Measurements from ENCODE around the gene NR5A1.

Gene NR5A1

GRCh38 chr9:124544535-124544934, 37.3 kb upstream of the NR5A1 start:
- DNase-seq (ENCODE audit: low read depth, low spot score): no peak
- H3K9me3 ChIP-seq (ENCODE audit: insufficient read depth, low read length): no peaks in the 10 kb centered on the region
- H3K27me3 ChIP-seq (ENCODE audit: insufficient read depth, insufficient read length): no peaks in the 10 kb centered on the region
- peaks cover 9% of the 10 kb centered on the region for H3K36me3 ChIP-seq (ENCODE audit: insufficient read depth, insufficient read length, low read length)
- H3K4me3 ChIP-seq (ENCODE audit: insufficient read length, low read depth): no peak overlapping the region
- no peak overlapping the region for H3K9ac ChIP-seq (ENCODE audit: insufficient read length, low read depth)
- H3K4me1 ChIP-seq (ENCODE audit: insufficient read depth, insufficient read length): no peaks in the 10 kb centered on the region
- TF ChIP-seq YY1 (IDR thresholded peaks at IDR 0.05; ENCODE audit: insufficient read depth, insufficient read length) (no peak), SUZ12 (IDR thresholded peaks at IDR 0.05; ENCODE audit: extremely low read depth, insufficient read depth, insufficient read length) (no peak), ZNF274 (IDR thresholded peaks at IDR 0.05; ENCODE audit: low read depth, low read length) (no peak)

DNA sequence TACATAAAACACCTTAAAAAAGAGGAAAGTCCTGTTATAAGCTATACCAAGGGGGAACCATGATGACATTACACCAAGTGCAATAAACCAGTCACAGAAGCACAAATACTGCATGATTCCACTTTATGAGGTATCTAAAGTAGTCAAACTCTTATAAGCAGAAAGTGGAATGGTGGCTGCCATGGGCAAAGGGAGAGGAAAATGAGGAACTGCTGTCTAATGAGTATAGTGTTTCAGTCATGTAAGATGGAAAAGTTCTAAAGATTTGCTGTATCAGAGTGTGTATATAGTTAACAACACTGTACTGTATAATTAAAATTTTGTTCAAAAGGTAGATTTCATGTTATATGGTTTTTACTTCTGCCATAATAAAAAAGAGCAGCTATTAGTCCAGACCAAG, 34.6 kb upstream of the NR5A1 start:
- TF ChIP-seq SUZ12 (IDR thresholded peaks at IDR 0.05; ENCODE audit: extremely low read depth, insufficient read depth, insufficient read length) (no peak), YY1 (IDR thresholded peaks at IDR 0.05; ENCODE audit: insufficient read depth, insufficient read length) (no peak), ZNF274 (IDR thresholded peaks at IDR 0.05; ENCODE audit: low read depth, low read length) (no peak)
- no peaks in the 10 kb centered on the region for H3K9me3 ChIP-seq (ENCODE audit: insufficient read depth, low read length)
- H3K4me1 ChIP-seq (ENCODE audit: insufficient read depth, insufficient read length): no peaks in the 10 kb centered on the region
- H3K9ac ChIP-seq (ENCODE audit: insufficient read length, low read depth): no peak overlapping the region
- H3K36me3 ChIP-seq (ENCODE audit: insufficient read depth, insufficient read length, low read length): peaks cover 24% of the 10 kb centered on the region
- H3K4me3 ChIP-seq (ENCODE audit: insufficient read length, low read depth): no peak overlapping the region
- no peaks in the 10 kb centered on the region for H3K27me3 ChIP-seq (ENCODE audit: insufficient read depth, insufficient read length)
- no peak for DNase-seq (ENCODE audit: low read depth, low spot score)

GRCh38 chr9:124537926-124538325, 30.7 kb upstream of the NR5A1 start:
- no peaks in the 10 kb centered on the region for H3K27me3 ChIP-seq (ENCODE audit: insufficient read depth, insufficient read length)
- H3K4me3 ChIP-seq (ENCODE audit: insufficient read length, low read depth): no peak overlapping the region
- peaks cover 36% of the 10 kb centered on the region for H3K36me3 ChIP-seq (ENCODE audit: insufficient read depth, insufficient read length, low read length)
- DNase-seq (ENCODE audit: low read depth, low spot score): no peak
- TF ChIP-seq YY1 (IDR thresholded peaks at IDR 0.05; ENCODE audit: insufficient read depth, insufficient read length): no peak
- no peak for TF ChIP-seq ZNF274 (IDR thresholded peaks at IDR 0.05; ENCODE audit: low read depth, low read length)
- TF ChIP-seq SUZ12 (IDR thresholded peaks at IDR 0.05; ENCODE audit: extremely low read depth, insufficient read depth, insufficient read length): no peak
- peaks cover under 1% of the 10 kb centered on the region for H3K4me1 ChIP-seq (ENCODE audit: insufficient read depth, insufficient read length)
- H3K9ac ChIP-seq (ENCODE audit: insufficient read length, low read depth): no peak overlapping the region
- H3K9me3 ChIP-seq (ENCODE audit: insufficient read depth, low read length): no peaks in the 10 kb centered on the region

DNA sequence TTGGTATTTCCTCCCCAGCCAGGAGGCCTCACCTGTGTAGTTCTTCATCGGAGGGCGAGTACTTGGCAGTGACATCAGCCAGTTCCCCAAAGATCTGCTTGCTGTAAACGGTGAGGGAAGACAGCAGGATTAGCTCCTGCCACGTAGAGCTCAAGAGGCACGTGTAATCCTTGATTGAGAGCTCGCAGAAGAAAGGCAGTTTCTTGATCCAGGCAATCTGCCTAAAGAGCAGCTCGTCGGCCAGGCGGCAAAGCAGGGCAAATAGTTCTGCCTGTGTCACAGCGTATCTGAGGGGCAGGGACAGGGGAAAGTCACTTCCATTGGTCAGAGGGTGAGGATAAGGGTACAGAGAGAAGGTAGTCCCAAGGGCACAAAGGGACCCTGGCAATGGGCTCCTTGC, 28.6 kb upstream of the NR5A1 start:
- Histone ChIP-seq H3K9me3 (ENCODE audit: insufficient read depth, low read length) (no peaks in the 10 kb centered on the region), H3K36me3 (ENCODE audit: insufficient read depth, insufficient read length, low read length) (peaks cover 40% of the 10 kb centered on the region)

GRCh38 chr9:124532897-124533296, 25.7 kb upstream of the NR5A1 start:
- DNase-seq (ENCODE audit: low read depth, low spot score): no peak
- H3K9me3 ChIP-seq (ENCODE audit: insufficient read depth, low read length): no peaks in the 10 kb centered on the region
- no peaks in the 10 kb centered on the region for H3K27me3 ChIP-seq (ENCODE audit: insufficient read depth, insufficient read length)
- H3K4me1 ChIP-seq (ENCODE audit: insufficient read depth, insufficient read length): peaks cover 3% of the 10 kb centered on the region
- no peak for TF ChIP-seq YY1 (IDR thresholded peaks at IDR 0.05; ENCODE audit: insufficient read depth, insufficient read length)
- TF ChIP-seq SUZ12 (IDR thresholded peaks at IDR 0.05; ENCODE audit: extremely low read depth, insufficient read depth, insufficient read length): no peak
- no peak for TF ChIP-seq ZNF274 (IDR thresholded peaks at IDR 0.05; ENCODE audit: low read depth, low read length)
- H3K36me3 ChIP-seq (ENCODE audit: insufficient read depth, insufficient read length, low read length): peaks cover 30% of the 10 kb centered on the region
- H3K4me3 ChIP-seq (ENCODE audit: insufficient read length, low read depth): no peak overlapping the region
- H3K9ac ChIP-seq (ENCODE audit: insufficient read length, low read depth): no peak overlapping the region

More for the DNA sequence above, 28.6 kb upstream of the NR5A1 start:
- H3K27me3 ChIP-seq (ENCODE audit: insufficient read depth, insufficient read length): no peaks in the 10 kb centered on the region
- DNase-seq (ENCODE audit: low read depth, low spot score): no peak
- peaks cover 3% of the 10 kb centered on the region for H3K4me1 ChIP-seq (ENCODE audit: insufficient read depth, insufficient read length)
- TF ChIP-seq ZNF274 (IDR thresholded peaks at IDR 0.05; ENCODE audit: low read depth, low read length) (no peak), SUZ12 (IDR thresholded peaks at IDR 0.05; ENCODE audit: extremely low read depth, insufficient read depth, insufficient read length) (no peak)
- H3K4me3 ChIP-seq (ENCODE audit: insufficient read length, low read depth): no peak overlapping the region
- H3K9ac ChIP-seq (ENCODE audit: insufficient read length, low read depth): no peak overlapping the region

DNA sequence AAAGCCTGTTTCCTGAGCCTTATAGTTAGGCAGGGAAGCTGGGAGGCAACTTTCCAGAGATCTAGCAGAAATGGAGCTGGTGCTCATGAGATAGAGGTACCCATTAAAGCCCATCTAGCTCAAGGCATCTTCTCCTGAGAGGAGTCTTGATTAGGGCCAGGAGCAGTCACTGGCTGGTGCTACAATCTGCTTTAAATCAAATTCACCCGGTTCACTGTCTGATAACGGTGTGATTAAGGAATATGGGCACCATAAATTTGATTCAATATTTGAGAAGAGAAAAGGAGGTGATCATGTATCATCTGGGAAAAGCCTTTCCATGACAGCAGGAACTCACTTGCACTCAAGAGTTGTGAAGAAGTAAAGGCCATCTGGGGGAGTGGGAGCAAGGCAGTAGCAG, 23.9 kb upstream of the NR5A1 start:
- no peak overlapping the region for H3K4me3 ChIP-seq (ENCODE audit: insufficient read length, low read depth)
- no peaks in the 10 kb centered on the region for H3K27me3 ChIP-seq (ENCODE audit: insufficient read depth, insufficient read length)
- TF ChIP-seq ZNF274 (IDR thresholded peaks at IDR 0.05; ENCODE audit: low read depth, low read length): no peak
- no peak for TF ChIP-seq YY1 (IDR thresholded peaks at IDR 0.05; ENCODE audit: insufficient read depth, insufficient read length)
- no peak for TF ChIP-seq SUZ12 (IDR thresholded peaks at IDR 0.05; ENCODE audit: extremely low read depth, insufficient read depth, insufficient read length)
- H3K36me3 ChIP-seq (ENCODE audit: insufficient read depth, insufficient read length, low read length): peaks cover 28% of the 10 kb centered on the region
- H3K9ac ChIP-seq (ENCODE audit: insufficient read length, low read depth): no peak overlapping the region
- no peaks in the 10 kb centered on the region for H3K9me3 ChIP-seq (ENCODE audit: insufficient read depth, low read length)
- DNase-seq (ENCODE audit: low read depth, low spot score): no peak
- H3K4me1 ChIP-seq (ENCODE audit: insufficient read depth, insufficient read length): peaks cover 3% of the 10 kb centered on the region

DNA sequence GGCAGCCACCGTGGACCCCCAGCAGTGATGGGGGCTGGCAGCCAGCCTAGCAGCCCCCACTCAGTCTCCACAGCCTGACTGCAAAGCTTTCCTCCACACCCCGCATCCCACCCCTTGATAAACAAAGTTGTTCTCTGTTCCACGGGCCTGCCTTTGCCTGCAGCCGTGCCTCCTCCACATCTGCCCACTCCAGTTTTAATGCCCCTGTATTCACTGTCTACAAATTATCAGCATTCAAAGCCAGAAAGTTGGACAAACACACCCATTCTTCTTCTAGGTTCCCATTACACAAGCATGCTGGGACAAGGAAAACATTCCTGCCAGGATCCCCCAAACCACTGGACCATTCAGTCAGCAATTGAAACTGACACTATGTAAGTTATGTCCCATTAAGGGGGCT, 23.0 kb upstream of the NR5A1 start:
- H3K4me1 ChIP-seq (ENCODE audit: insufficient read depth, insufficient read length): peaks cover 3% of the 10 kb centered on the region
- no peak overlapping the region for H3K4me3 ChIP-seq (ENCODE audit: insufficient read length, low read depth)
- no peaks in the 10 kb centered on the region for H3K9me3 ChIP-seq (ENCODE audit: insufficient read depth, low read length)
- H3K9ac ChIP-seq (ENCODE audit: insufficient read length, low read depth): no peak overlapping the region
- H3K27me3 ChIP-seq (ENCODE audit: insufficient read depth, insufficient read length): no peaks in the 10 kb centered on the region
- TF ChIP-seq YY1 (IDR thresholded peaks at IDR 0.05; ENCODE audit: insufficient read depth, insufficient read length): no peak
- no peak for TF ChIP-seq SUZ12 (IDR thresholded peaks at IDR 0.05; ENCODE audit: extremely low read depth, insufficient read depth, insufficient read length)
- no peak for TF ChIP-seq ZNF274 (IDR thresholded peaks at IDR 0.05; ENCODE audit: low read depth, low read length)
- H3K36me3 ChIP-seq (ENCODE audit: insufficient read depth, insufficient read length, low read length): peaks cover 26% of the 10 kb centered on the region
- DNase-seq (ENCODE audit: low read depth, low spot score): no peak

- H3K27me3 ChIP-seq (ENCODE audit: insufficient read depth, insufficient read length): no peaks in the 10 kb centered on the region
- peaks cover 20% of the 10 kb centered on the region for H3K36me3 ChIP-seq (ENCODE audit: insufficient read depth, insufficient read length, low read length)
- peaks cover under 1% of the 10 kb centered on the region for H3K4me1 ChIP-seq (ENCODE audit: insufficient read depth, insufficient read length)
- H3K9me3 ChIP-seq (ENCODE audit: insufficient read depth, low read length): no peaks in the 10 kb centered on the region
- no peak overlapping the region for H3K9ac ChIP-seq (ENCODE audit: insufficient read length, low read depth)
- no peak for TF ChIP-seq SUZ12 (IDR thresholded peaks at IDR 0.05; ENCODE audit: extremely low read depth, insufficient read depth, insufficient read length)
- TF ChIP-seq YY1 (IDR thresholded peaks at IDR 0.05; ENCODE audit: insufficient read depth, insufficient read length): no peak
- no peak for TF ChIP-seq ZNF274 (IDR thresholded peaks at IDR 0.05; ENCODE audit: low read depth, low read length)
- no peak for DNase-seq (ENCODE audit: low read depth, low spot score)
- no peak overlapping the region for H3K4me3 ChIP-seq (ENCODE audit: insufficient read length, low read depth)
Observed at GRCh38 chr9:124527781-124528180, 20.6 kb upstream of the NR5A1 start.

Measured in NT2/D1 (cell line).